Karpas-422 (cell line): ENCODE results near the gene TRANK1. TPM values are rescaled to one million over a fixed set of nuclear protein-coding genes. Genes with fewer than 3 reads are reported as not detected.

ENCODE experiments used
- DNase-seq: peaks from one replicate; pipeline ENCODE4 v3.0.0-alpha.2; 2015
- H2AFZ ChIP-seq: fragments of 200-600 bp; sonication (generic); 2 replicates; pipeline ENCODE4 v1.6.1; 2014; ENCODE audit warnings: antibody characterized with exemption, low read length, mixed read lengths
- H3K27ac ChIP-seq: fragments of 200-600 bp; sonication (generic); 2 replicates; pipeline ENCODE4 v1.5.1; 2014; ENCODE audit warnings: mild to moderate bottlenecking, low read length, moderate library complexity
- H3K27me3 ChIP-seq: fragments of 200-600 bp; sonication (generic); 2 replicates; pipeline ENCODE4 v1.6.1; 2014; ENCODE audit warnings: low read length, mixed read lengths
- H3K36me3 ChIP-seq: fragments of 200-600 bp; sonication (generic); 2 replicates; pipeline ENCODE4 v1.6.1; 2014; ENCODE audit warnings: low read length, mixed read lengths; ENCODE audit not compliant: insufficient read depth
- H3K4me1 ChIP-seq: fragments of 200-600 bp; sonication (generic); 2 replicates; pipeline ENCODE4 v1.6.1; 2014; ENCODE audit warnings: mild to moderate bottlenecking, low read length, mixed read lengths
- H3K4me2 ChIP-seq: fragments of 200-600 bp; sonication (generic); 2 replicates; pipeline ENCODE4 v1.6.1; 2014; ENCODE audit warnings: low read length, low read depth, mild to moderate bottlenecking; ENCODE audit not compliant: poor library complexity, severe bottlenecking
- H3K4me3 ChIP-seq: fragments of 200-600 bp; sonication (generic); 2 replicates; pipeline ENCODE4 v1.5.1; 2014; ENCODE audit warnings: mild to moderate bottlenecking, antibody characterized with exemption, low read length, mixed read lengths
- H3K79me2 ChIP-seq: fragments of 200-600 bp; sonication (generic); 2 replicates; pipeline ENCODE4 v1.6.1; 2014; ENCODE audit warnings: mild to moderate bottlenecking, low read length, mixed read lengths
- H3K9ac ChIP-seq: fragments of 200-600 bp; sonication (generic); 2 replicates; pipeline ENCODE4 v1.6.0; 2014; ENCODE audit warnings: low read length
- H3K9me2 ChIP-seq: fragments of 200-600 bp; sonication (generic), shearing (Covaris generic); replicated peaks from 2 replicates; pipeline ENCODE4 v1.6.0; 2014; ENCODE audit warnings: mild to moderate bottlenecking, low read length, moderate library complexity; ENCODE audit not compliant: insufficient read depth
- H3K9me3 ChIP-seq: fragments of 300-700, 200-600 bp; sonication (generic); 2 replicates; pipeline ENCODE4 v1.6.1; 2014; ENCODE audit warnings: low read length, mixed read lengths
- H4K20me1 ChIP-seq: fragments of 200-600 bp; sonication (generic); 2 replicates; pipeline ENCODE4 v1.6.1; 2014; ENCODE audit warnings: mild to moderate bottlenecking, antibody characterized with exemption, low read length, low read depth; ENCODE audit not compliant: insufficient read depth
- total RNA-seq: library from RNA; depleted of rRNA; stranded (reverse); fragments of >200 nt; shearing (Covaris generic); gene quantifications from 2 replicates; pipeline ENCODE4 v1.2.3, GENCODE V29; 2014; ENCODE audit warnings: low replicate concordance

The TRANK1 gene
- total RNA-seq, 1 experiment from 2014 or later = 123 TPM

- no peaks in the 10 kb centered on the region for H3K9me2 ChIP-seq
- H2AFZ ChIP-seq = no peak overlapping the region
- H3K27me3 ChIP-seq = no peaks in the 10 kb centered on the region
- no peaks in the 10 kb centered on the region for H3K9me3 ChIP-seq
- H3K4me2 ChIP-seq = no peak overlapping the region
- no peaks in the 10 kb centered on the region for H3K36me3 ChIP-seq
- H3K9ac ChIP-seq = no peak overlapping the region
- H3K27ac ChIP-seq = no peak overlapping the region
- H3K4me1 ChIP-seq = peaks cover 24% of the 10 kb centered on the region
- H4K20me1 ChIP-seq = no peaks in the 10 kb centered on the region
- H3K4me3 ChIP-seq = no peak overlapping the region
- H3K79me2 ChIP-seq = no peaks in the 10 kb centered on the region
- peak; percentile 48 for DNase-seq
Observed at GRCh38 chr3:36814776-36815175, 130.1 kb downstream of the TRANK1 start.

- no peaks in the 10 kb centered on the region for H3K9me2 ChIP-seq
- no peak overlapping the region for H3K27ac ChIP-seq
- no peaks in the 10 kb centered on the region for H3K79me2 ChIP-seq
- no peak overlapping the region for H2AFZ ChIP-seq
- no peaks in the 10 kb centered on the region for H4K20me1 ChIP-seq
- H3K4me1 ChIP-seq = peaks cover 24% of the 10 kb centered on the region
- H3K9ac ChIP-seq = no peak overlapping the region
- no peaks in the 10 kb centered on the region for H3K9me3 ChIP-seq
- no peaks in the 10 kb centered on the region for H3K36me3 ChIP-seq
- no peaks in the 10 kb centered on the region for H3K27me3 ChIP-seq
- no peak overlapping the region for H3K4me2 ChIP-seq
- no peak for DNase-seq
- no peak overlapping the region for H3K4me3 ChIP-seq
Observed at GRCh38 chr3:36814066-36814717, 130.7 kb downstream of the TRANK1 start.

GRCh38 chr3:36813305-36813704, 131.5 kb downstream of the TRANK1 start:
- no peak overlapping the region for H3K9ac ChIP-seq
- no peak overlapping the region for H3K27ac ChIP-seq
- H3K36me3 ChIP-seq = no peaks in the 10 kb centered on the region
- no peak overlapping the region for H2AFZ ChIP-seq
- H3K4me2 ChIP-seq = no peak overlapping the region
- H4K20me1 ChIP-seq = no peaks in the 10 kb centered on the region
- no peak for DNase-seq
- peaks cover 24% of the 10 kb centered on the region for H3K4me1 ChIP-seq
- no peaks in the 10 kb centered on the region for H3K79me2 ChIP-seq
- no peak overlapping the region for H3K4me3 ChIP-seq
- no peaks in the 10 kb centered on the region for H3K9me3 ChIP-seq
- no peaks in the 10 kb centered on the region for H3K27me3 ChIP-seq
- H3K9me2 ChIP-seq = no peaks in the 10 kb centered on the region

- Histone ChIP-seq H3K36me3 (no peaks in the 10 kb centered on the region), H3K9ac (no peak overlapping the region), H3K4me2 (peak overlapping the region; percentile 20), H3K79me2 (no peaks in the 10 kb centered on the region), H2AFZ (no peak overlapping the region), H3K9me2 (no peaks in the 10 kb centered on the region), H3K4me1 (peaks cover 24% of the 10 kb centered on the region), H4K20me1 (no peaks in the 10 kb centered on the region), H3K27me3 (no peaks in the 10 kb centered on the region), H3K9me3 (no peaks in the 10 kb centered on the region), H3K4me3 (no peak overlapping the region), H3K27ac (no peak overlapping the region)
- no peak for DNase-seq
Observed at GRCh38 chr3:36812240-36812639, 132.6 kb downstream of the TRANK1 start.

GRCh38 chr3:36811768-36812167, 133.1 kb downstream of the TRANK1 start:
- H4K20me1 ChIP-seq = no peaks in the 10 kb centered on the region
- H3K79me2 ChIP-seq = no peaks in the 10 kb centered on the region

GRCh38 chr3:36804295-36805055, 140.4 kb downstream of the TRANK1 start:
- no peaks in the 10 kb centered on the region for H3K27me3 ChIP-seq
- H3K9ac ChIP-seq = no peak overlapping the region
- H2AFZ ChIP-seq = no peak overlapping the region
- no peaks in the 10 kb centered on the region for H3K36me3 ChIP-seq
- no peaks in the 10 kb centered on the region for H3K9me2 ChIP-seq
- H3K9me3 ChIP-seq = no peaks in the 10 kb centered on the region
- H4K20me1 ChIP-seq = no peaks in the 10 kb centered on the region
- no peaks in the 10 kb centered on the region for H3K79me2 ChIP-seq
- no peaks in the 10 kb centered on the region for H3K4me1 ChIP-seq
- no peak overlapping the region for H3K4me2 ChIP-seq
- DNase-seq = no peak
- H3K27ac ChIP-seq = no peak overlapping the region
- H3K4me3 ChIP-seq = no peak overlapping the region

More at GRCh38 chr3:36811768-36812167, 133.1 kb downstream of the TRANK1 start:
- Histone ChIP-seq H3K27me3 (no peaks in the 10 kb centered on the region), H3K4me2 (peak overlapping the region; percentile 20), H3K9me2 (no peaks in the 10 kb centered on the region), H3K36me3 (no peaks in the 10 kb centered on the region), H3K4me1 (peaks cover 24% of the 10 kb centered on the region), H2AFZ (no peak overlapping the region), H3K9ac (no peak overlapping the region), H3K27ac (no peak overlapping the region), H3K9me3 (no peaks in the 10 kb centered on the region), H3K4me3 (no peak overlapping the region)
- DNase-seq = no peak

GRCh38 chr3:36803091-36803791, 141.6 kb downstream of the TRANK1 start:
- H3K79me2 ChIP-seq = no peaks in the 10 kb centered on the region
- H3K4me2 ChIP-seq = no peak overlapping the region
- H3K4me3 ChIP-seq = no peak overlapping the region
- H3K9me2 ChIP-seq = no peaks in the 10 kb centered on the region
- H3K9me3 ChIP-seq = no peaks in the 10 kb centered on the region
- no peaks in the 10 kb centered on the region for H4K20me1 ChIP-seq
- no peaks in the 10 kb centered on the region for H3K36me3 ChIP-seq
- H3K9ac ChIP-seq = no peak overlapping the region
- H3K27ac ChIP-seq = no peak overlapping the region
- no peaks in the 10 kb centered on the region for H3K27me3 ChIP-seq
- no peak overlapping the region for H2AFZ ChIP-seq
- no peaks in the 10 kb centered on the region for H3K4me1 ChIP-seq
- no peak for DNase-seq

- Histone ChIP-seq H3K4me2 (no peak overlapping the region), H3K79me2 (no peaks in the 10 kb centered on the region), H3K27me3 (no peaks in the 10 kb centered on the region), H4K20me1 (no peaks in the 10 kb centered on the region), H3K27ac (no peak overlapping the region), H3K9ac (no peak overlapping the region), H3K36me3 (no peaks in the 10 kb centered on the region), H3K9me3 (no peaks in the 10 kb centered on the region), H3K4me1 (no peaks in the 10 kb centered on the region), H3K9me2 (no peaks in the 10 kb centered on the region), H2AFZ (no peak overlapping the region), H3K4me3 (no peak overlapping the region)
- DNase-seq = no peak
Observed at GRCh38 chr3:36800533-36801116, 144.2 kb downstream of the TRANK1 start.
